Stimulated activated CD8-positive, alpha-beta memory T cell treated with anti-CD3 and anti-CD28 coated beads, Interleukin-4, amount 100 ng/mL, for 24 hours (primary cell): ENCODE measurements around the gene RNU6-1.

Experiments
- DNase-seq: peaks from one replicate; pipeline ENCODE4 v3.0.0-alpha.2; 2020; ENCODE audit warnings: low read depth

The RNU6-1 gene

DNA sequence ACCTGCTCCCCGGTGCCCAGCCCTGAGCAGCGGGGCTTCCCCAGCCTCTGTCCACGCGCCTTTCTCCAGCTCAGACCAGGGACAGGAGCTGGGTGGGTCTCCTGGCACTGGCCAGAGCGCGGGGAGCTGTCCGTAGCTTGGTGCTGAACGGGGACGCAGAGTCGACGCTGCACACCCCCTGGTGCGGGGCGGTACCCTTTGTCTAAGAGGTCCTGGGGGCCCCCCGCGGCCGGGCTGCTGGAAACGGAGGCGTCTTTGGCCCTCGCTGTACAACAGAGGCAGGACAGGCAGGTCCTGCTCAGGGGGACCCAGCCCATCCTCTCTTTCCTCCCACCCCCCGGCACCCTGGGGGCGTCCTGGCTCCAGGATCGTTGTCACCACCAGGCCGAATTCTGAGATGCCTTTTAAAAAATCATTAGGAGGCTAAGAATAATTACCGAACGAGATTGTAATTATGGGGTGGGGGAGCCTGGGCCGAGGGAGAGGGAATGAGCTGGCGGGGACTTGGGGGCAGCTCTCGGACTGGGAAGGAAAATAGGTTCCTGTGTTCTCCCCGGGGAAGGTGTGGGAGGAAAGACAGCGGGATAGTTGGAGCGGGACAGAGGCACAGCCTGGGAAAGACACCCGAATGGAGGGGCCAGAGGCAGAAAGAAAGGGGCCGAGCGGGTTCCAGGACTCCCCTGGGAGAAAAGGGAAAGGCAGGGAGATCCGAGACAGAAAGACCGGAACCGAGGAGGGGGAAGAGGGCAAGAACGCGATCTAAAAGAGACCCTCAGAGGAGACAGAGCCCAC, 18.7 kb downstream of the RNU6-1 start:
- no peak for DNase-seq

DNA sequence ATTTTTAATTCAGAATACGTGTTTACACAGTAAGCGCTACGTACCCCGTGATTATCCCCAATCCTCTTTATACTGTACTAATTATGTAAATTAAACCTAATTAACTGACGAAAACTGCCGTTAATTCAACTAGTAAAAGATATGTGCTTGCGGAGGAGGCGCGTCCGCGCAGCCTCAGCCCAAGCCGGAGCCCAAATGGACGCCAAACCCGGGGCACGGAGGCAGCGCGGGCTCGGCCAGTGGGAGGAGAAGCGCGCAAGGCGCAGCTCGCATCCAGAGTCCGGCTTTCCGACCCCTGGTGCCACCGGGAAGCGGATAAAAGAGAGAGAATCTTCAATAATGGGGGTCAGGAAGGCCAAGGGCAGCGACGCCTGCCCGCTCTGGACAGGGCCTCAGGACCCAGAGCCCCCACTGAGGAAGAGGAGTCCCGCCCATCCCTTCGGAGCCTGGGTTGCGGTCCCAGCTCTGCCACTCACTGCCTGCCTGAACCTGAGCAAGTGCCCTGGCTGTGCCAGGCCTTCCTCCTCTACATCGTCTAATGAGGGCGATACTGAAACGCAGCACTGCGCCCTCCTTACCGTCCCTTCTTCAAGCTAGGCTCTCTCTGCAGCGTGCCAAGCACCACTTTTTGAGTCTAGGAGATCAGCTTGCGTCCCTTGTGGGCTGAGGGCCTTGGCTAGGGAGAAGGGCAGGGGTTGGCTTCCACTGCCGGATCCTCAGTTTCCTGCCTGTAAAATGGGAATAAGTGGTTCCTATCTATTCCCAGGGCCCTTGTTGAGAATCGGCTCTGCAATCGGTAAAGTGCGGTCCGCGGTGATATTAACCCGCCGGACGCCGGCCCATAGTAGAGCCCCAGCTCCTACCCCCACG, 19.5 kb downstream of the RNU6-1 start:
- DNase-seq, result no peak

DNA sequence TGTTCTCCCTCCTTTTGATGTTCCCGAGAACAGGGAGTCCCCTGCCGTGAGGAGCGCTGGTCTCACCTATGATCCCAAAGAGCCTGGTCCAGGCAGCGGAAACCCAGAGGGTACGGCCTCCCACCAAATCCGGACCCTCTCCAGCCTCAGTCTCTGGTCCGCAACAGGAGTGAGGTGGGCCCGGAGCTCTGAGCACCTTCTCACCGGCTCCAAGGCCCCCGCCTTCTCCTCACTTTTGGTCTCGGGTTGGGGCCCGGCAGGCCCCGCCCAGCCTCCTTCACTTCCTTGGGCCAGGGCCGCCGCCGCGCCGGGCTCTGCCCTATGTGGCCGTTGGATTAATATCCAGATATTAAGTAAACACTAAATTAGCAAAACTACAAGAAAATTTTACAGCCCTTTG, 20.2 kb downstream of the RNU6-1 start:
- no peak for DNase-seq

DNA sequence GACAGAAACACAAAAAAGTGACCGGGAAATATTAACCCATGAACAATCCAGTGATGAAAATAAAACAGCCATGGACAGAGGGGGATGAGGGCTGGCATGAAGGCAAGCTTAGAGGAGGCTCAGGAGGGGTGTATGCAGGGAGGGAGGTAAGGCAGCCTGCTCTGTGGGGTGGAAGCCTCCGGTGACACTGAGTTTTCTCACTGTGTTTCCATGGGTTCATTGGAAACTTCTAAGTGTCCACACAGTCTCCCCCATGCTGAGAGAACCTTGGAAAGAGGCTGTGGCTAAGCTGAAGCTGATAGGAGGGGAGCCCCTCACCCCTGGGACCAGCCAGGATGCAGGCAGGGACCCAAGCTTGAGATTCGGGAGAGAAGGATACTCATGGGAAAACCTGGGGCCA, 21.4 kb downstream of the RNU6-1 start:
- DNase-seq, result no peak

DNA sequence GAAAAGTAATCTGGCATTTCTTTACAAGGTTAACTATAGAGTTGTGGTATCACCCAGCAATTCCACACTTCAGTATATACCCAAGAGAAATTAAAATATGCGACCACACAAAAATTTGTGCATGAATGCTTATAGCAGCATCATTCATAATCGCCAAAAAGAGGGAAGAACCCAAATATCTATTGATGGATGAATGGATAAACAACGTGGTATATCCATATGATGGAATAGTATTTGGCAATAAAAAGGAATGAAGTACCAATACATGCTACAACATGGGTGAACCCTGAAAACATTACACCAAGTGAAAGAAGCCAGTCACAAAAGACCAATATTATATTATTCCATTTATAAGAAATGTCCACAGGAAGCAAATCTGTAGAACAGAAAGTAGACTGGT, 23.2 kb downstream of the RNU6-1 start:
- no peak for DNase-seq

DNA sequence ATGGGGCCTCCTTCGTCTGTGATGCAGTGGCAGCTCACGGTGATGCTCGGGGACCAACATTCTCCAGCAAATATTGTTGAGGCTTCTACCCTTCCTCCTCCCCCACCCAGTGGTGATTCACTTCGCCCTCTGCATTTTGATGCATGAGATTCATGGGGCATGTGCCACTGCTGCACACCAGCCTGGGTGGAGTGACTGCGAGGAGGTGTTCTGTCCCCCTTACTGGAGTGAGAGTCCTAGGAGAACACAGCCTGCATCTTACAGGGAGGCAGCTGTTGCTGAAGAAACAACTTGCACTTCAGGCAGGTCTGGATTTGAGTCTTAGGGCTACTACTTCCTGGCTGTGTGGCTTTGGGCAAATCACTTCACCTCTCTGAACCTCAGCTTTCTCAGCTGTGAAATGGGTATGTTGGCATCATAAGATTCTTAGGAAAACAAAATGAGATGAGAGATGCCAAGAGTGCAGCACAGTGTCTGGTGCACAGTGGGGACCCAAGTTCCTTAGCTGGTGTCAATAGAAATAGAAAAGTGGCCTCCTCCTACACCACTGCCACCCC, 24.7 kb downstream of the RNU6-1 start:
- DNase-seq, result no peak

DNA sequence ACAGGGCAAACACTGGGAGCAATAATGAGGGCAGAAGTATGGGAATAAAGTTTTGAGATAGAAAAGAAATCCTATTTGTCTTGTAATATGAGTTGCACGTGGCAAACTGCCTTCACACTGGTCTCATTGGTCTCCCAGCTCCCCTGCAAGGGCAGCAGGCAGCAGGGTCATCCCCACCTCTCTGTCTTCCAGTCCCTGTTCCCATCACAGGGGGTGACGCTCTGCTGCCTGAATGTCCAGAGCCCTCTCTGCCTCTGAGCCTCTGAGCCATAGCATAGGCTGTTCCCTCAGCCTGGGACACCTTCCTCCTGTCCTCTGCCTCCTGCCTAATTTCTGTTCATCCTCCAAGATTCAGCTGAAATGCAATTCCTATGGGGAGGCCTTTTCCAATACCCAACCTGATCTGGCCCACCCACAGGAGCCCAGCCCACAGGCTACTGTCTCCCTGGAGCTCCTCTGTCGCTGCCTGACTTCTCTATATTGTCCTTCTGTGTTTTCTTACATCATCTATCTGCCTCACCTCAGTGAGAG, 26.7 kb downstream of the RNU6-1 start:
- no peak for DNase-seq

DNA sequence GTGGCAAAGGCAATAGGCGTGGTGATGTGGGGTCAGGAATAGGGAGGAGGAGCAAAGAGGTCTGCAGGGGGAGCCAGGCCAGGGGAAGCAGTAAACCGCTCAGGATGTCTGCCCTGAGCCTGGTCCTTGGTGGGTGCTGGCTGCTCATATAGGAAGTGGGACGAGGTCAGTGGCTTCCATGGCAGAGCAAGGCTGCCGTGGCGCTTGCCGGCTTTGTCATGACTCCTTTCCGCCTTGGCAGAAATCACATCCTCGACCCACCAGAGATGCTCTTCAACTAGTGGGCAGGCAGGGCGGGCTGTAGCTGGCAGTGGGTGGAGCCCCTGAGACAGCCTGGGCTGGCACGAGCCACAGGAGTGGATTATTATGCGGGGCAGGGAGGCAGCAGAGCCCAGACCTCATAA, 27.6 kb downstream of the RNU6-1 start:
- no peak for DNase-seq

DNA sequence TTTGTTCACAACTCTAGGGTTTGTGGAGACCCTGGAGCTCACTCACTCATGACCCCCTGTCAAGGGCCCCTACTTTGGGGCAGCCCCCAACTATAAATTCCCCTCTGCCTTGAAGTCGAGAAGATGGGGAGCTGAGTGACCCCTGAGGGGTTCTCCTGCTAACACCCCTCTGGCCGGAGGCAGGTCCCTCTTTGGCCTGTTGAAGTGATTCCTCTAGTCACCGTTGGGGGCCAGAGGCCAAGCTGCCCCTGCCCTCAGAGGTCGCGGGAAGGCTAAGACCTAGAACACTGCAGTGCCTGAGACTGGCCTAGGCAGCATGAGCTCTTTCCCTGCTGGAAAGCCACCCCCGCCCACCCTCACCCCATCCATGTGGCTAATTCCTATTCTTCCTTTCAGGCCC, 30.0 kb downstream of the RNU6-1 start:
- DNase-seq, result no peak

DNA sequence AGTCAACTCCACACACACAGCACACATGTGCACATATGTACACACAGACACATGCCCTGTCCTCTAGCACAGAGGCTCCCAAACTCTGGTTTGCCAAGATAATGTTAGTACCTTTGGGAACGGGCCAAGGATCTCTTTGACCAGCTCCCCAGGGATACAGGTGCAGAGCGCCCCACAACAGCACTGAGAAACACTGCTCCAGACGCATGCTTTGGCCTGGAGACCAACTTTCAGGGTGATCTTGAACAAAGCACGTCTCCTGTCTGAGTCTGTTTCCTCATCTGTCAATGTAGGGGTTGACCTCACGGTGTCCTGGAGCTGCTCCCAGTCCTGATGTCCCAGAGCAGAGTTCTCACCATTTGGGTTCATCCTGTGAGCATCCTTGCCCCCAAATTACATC, 30.4 kb downstream of the RNU6-1 start:
- no peak for DNase-seq

DNA sequence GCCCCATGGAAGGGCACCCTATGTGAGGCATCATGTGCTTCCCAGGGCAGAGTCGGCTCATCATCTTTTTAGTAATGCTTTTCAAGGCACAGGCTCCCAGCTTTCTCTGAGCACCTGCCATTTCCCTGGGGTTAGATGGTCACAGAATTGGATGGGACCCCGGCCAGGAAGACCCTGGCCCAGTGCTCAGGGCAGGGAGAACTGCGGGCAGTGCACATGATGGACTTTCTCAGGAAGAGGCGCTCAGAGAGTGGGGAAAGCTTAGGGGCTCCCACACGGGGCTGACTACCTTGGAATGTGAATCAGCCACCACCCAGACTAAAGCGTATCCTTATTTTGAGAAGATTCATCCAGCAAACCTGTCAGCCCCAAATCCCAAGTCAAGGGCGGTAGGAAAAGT, 31.0 kb downstream of the RNU6-1 start:
- DNase-seq, result no peak

DNA sequence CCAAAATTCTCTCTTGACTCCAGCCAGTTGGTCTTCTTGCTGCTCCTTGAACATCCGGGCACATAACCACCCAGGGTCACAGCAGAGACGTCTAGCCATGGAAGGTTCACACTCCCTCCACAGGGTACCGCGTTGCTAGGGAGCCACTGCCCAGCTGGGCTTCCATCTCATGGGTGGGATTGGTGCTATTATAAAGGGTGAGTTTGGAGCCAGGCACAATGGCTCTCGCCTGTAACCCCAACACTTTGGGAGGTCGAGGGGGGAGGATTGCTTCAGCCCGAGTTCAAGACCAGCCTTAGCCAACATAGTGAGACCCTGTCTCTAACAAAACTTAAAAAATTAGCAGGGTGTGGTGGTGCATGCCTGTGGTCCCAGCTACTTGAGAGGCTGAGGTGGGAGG, 32.0 kb downstream of the RNU6-1 start:
- DNase-seq, result no peak

DNA sequence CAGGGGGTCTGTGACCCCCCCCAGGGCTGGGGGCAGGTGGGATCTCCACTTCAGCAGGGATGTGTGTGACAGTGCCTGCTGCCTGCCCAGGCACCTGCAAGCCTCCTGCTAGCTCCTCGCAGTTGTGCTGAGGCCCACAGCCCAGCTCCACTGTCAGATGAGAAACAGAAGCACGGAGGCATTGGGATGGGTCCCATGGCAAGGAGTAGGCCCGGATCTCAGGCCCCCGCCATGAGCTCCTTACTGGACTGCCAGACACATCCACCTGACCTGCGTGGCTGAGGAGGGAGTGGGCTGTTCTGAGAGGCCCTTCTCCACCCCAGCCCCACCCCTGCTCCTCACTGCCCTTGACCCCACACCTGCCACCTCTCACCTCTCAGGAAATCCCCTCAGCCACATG, 32.7 kb downstream of the RNU6-1 start:
- DNase-seq, result no peak

DNA sequence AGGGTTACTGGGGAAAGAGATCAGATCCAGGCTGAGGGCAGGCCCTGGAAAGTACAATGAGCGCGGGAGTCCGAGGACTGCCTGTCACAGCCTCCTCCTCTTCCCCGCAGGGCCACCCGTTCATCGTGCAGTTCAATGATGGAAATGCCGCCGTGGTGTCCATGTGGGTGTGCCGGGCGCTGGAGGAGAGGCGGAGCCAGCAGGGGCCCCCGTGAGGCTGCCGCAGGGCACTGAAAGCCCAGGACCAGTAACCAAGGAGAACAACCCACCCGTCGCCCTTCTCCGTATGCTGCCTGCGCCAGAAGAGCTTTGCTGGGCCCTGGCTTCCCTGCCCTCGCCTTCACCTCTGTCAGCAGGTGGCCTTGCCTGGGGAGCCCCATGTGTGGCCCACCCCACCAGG, 33.3 kb downstream of the RNU6-1 start:
- DNase-seq, result no peak

DNA sequence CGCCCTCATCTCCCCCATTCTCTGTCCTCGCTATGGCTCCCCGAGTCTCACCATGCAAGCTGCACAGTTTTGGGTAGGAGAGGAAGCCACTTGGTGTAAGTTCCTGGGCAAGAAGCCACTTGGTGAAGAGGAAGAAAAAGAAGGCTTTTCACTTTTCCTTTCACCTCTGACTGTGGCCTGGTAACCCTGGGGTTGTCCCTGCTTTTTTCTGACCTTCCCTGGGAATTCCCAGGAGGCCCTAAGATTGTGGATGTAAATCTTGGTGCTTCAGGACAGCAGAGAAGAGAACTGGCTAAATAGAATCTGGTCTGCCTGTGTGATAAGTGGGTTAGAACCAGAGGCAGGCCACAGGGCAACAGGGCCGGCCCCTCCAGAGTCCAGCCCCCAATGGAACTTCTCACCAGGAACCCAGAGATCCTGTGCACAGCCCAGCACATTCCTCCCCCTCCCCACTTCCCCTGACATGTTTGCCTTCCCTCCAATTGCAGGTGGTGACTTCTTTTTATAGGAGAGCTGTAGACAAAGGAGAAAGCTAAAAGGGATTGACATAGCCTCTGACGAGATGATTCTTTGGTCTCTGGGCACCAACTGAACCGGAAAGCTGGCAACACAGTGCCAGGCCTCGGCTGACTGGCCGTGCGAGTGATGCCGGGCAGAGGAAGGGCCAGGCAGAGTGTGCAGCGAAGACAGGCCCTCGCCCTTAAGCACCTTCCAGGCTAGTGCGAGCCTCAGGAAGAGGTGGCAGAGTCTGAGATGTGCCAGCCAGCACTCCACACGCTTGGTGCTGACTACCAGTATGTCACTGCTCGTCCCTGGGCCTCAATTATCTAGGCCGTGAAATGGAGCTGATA, 34.0 kb downstream of the RNU6-1 start:
- no peak for DNase-seq

DNA sequence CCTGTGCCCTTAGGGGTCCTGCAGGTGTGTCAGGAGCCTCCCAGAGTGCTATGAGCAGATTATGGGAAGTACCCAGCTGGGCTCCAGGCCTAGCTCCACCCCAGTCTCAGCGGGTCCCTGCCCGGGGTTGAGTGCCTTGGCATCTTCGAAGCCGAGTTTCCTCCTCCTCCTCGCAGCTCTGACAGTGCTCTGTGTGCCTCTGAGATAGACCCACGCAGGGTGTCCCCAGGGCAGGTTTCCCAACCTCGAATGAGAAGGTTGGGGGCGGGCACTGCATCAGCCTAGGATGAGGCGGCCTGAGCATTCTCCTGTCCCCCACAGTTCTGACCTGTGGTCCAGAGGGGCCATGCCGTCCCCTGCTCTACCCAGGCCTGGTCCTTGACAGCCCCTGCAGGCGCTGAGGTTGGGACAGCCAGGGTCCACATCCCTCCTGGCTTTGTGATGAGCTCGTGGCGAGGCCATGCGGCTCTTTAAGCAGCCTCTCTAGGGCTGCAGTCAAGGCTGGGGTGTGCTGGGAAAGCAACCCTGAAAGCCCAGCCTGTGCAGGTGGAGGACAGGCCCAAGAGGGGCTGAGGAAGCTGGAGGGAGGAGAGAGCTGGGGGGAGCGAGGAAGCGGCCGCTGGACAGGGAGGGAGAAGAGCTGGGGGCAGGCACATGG, 34.7 kb downstream of the RNU6-1 start:
- no peak for DNase-seq

DNA sequence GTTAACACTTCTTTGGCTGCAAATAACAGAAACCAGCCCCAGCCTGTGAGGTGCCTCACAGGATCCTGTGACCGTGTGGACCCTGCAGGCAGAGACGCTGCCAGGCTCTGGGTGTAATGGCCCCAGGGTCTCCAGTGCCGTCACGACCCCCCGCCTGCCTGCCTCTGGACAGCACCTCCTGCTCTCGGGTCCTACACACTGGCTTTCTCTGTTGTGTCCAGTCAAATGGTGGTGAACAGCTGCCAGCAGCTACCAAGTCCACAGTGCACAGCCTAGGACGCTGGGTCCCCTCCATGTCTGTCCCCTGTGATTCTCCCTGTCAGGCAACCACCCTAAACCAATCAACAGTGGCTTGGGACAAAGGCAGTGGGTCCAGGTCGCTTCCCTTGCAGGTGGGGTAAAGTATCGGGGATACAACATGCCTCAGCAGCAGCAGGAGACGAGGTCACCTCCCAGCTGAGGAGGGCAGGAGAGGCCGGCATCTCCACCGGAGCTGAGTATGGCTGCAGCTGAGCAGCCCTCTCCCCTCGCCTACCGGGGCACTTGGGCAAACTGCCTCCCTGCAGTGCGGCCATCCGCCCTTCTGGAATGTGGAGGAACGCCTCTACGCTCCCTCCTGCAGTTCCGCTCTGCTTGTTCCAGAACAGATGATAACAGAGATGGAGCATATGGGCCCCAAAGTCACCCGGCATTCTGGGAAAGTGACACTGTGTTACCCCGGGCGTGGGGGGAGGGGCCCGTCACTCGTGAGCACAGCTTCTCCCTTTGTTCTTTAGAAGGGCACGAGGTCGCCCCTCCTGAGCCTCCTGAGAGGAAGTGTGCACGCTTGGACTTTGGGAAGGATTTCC, 35.6 kb downstream of the RNU6-1 start:
- no peak for DNase-seq

DNA sequence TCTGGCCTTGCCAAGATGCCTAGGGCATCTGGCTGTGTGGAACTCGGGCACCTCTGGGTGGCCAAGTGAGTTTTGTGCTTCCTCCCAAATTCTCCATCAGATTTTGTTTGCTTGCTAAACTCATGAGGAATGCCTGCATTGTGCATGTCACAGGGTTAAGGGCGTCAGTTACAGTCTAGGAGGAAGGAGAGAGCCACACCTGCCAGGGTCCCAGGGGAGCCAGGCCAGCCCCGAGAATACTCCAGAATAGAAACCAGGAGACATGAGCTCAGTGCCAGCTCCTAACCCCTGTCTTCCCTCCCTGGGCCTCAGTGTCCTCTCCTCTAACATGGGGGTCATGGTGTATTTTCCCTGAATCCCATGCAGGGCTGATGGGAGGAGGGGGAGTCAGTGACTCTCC, 36.5 kb downstream of the RNU6-1 start:
- DNase-seq, result no peak

DNA sequence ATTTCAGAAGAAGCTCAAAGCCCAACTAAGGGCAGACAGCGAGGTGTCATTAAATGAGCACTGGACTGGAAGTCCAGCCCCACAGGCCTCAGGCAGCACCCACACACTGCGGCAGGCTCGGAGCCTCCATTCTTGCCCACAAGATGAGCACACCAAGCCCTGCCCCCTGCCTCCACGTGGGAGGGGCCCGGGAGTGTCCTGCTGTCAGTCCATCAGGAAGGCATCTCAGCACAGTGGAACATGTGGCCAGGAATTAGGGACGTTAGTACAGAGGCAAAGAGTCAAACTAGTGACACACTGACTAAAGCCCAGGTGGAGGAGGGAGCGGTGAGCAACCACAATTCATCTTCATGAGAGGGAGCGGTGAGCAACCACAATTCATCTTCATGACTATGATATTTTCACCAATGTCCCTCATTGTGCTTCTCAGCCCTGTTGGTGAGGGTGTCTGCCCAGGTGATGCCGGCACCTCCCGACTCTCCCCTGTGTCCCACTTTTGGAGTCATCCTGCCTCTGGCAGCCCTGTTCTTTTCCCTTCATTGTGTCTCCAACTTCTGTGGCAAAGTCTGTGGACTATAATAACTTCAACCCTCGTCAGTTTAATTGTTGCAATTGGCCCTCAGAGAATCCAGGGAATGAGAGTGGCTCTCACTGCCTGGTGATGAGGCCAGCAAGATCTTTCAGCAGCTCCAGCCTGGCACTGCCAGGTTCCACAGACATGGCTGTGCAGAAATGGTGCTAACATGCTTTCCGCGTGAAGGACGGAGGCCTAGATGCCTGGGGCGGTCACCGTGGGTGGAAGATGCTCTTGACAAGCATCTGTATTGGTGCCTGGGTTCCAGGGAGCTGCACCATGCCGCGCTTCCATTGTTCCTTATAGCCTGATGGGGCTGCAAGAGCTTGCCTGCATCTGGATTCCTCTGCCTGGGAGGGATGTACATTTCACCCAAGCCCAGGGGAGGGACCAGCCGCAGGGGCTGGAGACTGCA, 37.6 kb downstream of the RNU6-1 start:
- no peak for DNase-seq
